ENCODE results near the gene NSD2.

Gene NSD2

DNA sequence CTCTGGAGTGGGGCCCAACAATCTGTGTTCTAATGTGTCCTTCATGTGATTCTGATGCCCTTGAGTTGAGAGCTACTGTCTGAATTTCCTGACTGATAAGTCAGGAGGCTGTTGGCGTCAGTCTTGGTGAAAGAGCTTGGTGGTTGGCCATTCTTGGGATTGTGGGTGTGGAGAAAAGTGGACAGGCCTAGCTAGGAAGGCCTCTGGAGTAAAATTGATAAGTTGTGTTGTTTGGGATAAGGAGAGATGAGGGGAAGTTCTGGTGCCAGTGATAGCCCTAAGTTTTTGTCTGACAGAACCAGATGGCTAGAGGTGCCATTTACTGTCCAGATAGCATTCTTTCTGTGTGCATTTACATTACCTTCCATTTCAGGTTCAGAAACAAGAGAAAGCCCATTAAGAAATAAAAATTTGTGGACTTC, 11.7 kb downstream of the NSD2 start:
- no peak overlapping the region for H3K4me3 ChIP-seq (ENCODE audit: low read depth, low read length)
- no peak for TF ChIP-seq CTCF (IDR thresholded peaks at IDR 0.05; ENCODE audit: low read depth, low read length, missing control alignments)
- no peak for DNase-seq (ENCODE audit: low read depth)

GRCh38 chr4:1883583-1883982, 12.4 kb downstream of the NSD2 start:
- no peak for DNase-seq (ENCODE audit: low read depth)
- no peak for TF ChIP-seq CTCF (IDR thresholded peaks at IDR 0.05; ENCODE audit: low read depth, low read length, missing control alignments)
- no peak overlapping the region for H3K4me3 ChIP-seq (ENCODE audit: low read depth, low read length)

DNA sequence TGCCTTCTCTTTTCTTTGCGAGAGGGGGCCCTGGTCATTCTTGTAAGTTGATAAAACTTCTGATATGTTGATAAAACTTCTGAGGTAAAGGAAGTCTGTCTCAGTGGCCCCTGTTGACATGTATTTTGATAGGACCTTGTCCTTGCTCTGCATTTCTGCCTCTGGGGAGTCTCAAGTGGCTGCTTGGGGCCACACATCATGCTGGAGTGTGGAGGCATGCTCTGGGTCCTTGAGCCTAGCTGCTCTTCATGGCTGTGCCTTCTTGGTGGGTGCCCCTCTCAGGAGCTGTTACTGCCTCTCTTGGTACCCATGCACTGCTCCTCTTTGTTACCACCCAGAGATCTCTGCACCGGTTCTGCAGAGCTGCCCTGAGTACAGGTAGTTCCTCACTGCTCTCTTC, 14.2 kb downstream of the NSD2 start:
- TF ChIP-seq CTCF (IDR thresholded peaks at IDR 0.05; ENCODE audit: low read depth, low read length, missing control alignments), result no peak
- H3K4me3 ChIP-seq (ENCODE audit: low read depth, low read length), result no peak overlapping the region
- DNase-seq (ENCODE audit: low read depth), result no peak

DNA sequence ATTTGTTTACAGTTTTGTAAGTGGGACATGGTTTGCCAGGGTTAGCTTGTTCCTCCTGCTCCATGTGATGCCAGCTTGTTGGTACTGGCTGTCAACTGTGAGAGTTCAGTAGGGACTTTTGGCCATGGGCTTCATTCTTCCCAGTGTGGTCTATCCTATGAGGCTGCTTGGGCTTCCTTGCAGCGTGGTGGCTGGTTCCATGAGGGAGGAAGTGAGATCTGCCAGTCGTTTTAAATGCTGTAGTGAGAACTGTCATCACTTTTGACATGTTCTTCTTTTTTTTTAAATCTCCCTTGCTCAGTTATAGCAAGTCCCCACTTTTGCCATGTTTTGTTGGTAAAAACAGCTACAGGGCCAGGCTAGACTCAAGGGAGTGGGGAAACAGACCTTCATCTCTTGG, 15.9 kb downstream of the NSD2 start:
- no peak for TF ChIP-seq CTCF (IDR thresholded peaks at IDR 0.05; ENCODE audit: low read depth, low read length, missing control alignments)
- no peak overlapping the region for H3K4me3 ChIP-seq (ENCODE audit: low read depth, low read length)
- no peak for DNase-seq (ENCODE audit: low read depth)

DNA sequence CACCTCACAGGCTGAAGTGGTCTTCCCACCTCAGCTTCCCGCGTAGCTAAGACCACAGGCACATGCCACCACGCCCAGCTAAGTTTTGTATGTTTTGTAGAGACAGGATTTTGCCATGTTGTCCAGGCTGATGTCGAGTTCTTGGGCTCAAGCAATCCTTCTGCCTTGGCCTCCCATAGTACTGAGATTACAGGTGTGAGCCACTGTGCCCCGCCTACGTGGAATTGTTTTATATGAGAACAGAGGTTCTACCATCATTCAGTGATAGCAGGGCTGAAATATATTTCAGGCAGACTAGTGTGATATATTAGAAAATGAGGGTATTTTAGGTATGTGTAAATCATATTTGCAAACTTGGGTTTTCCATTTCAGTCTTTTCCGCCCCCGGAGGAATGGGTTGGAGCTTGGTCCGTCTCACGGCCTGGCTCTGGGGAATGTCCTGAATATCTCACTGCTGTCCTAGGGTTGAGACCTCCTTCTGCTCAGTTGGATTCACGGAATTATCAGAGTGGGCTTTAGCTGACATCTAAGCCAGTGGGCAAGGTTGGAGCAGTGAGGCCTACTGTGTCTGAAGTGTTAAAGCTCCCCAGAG, 19.9 kb downstream of the NSD2 start:
- no peak for DNase-seq (ENCODE audit: low read depth)
- TF ChIP-seq CTCF (IDR thresholded peaks at IDR 0.05; ENCODE audit: low read depth, low read length, missing control alignments), result no peak
- no peak overlapping the region for H3K4me3 ChIP-seq (ENCODE audit: low read depth, low read length)

DNA sequence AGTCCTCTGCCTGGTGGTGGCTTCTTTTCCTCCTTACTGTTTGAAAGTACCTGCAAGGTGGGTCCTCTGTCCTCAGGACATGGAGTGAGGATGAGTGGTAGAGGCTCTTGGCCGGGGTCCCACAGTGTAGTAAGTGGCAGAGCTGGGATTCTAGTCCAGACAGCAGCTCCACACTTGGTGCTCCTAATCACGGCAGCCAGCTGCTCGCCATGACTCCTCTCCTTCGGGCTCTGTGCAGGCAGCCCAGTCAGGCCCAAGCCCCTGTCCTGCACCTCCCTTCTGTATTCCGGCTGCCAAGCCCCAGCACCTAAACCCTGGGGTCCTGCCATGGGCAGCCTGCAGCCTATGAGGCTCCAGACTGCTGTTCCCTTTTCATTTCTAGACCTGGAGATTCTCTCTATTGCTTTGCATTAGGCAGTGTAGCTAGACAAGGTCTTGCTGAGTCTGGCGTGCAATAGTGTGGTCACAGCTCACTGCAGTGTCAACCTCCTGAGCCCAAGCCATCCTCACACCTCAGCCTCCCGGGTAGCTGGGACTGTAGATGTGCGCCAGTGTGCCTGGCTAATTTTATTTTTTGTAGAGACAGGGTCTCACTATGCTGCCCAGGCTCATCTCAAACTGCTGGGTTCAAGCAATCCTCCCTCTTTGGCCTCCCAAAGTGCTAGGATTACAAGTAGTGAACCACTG, 24.9 kb downstream of the NSD2 start:
- no peak for TF ChIP-seq CTCF (IDR thresholded peaks at IDR 0.05; ENCODE audit: low read depth, low read length, missing control alignments)

DNA sequence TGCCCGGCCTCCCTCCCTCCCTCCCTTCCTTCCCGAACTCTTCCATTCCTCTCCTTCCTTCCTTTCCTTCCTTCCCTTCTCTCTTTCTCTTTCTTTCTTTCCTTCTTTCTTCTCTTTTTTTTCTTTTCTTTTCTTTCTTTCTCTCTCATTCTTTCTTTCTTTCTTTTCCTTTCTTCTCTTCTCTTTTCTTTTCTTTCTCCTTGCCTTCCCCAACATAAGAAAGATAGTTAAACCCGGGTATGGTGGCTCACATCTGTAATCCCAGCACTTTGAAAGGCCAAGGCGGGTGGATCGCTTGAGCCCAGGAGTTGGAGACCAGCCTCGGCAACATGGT, 25.4 kb downstream of the NSD2 start:
- no peak for TF ChIP-seq CTCF (IDR thresholded peaks at IDR 0.05; ENCODE audit: low read depth, low read length, missing control alignments)
- DNase-seq (ENCODE audit: low read depth), result no peak
- no peak overlapping the region for H3K4me3 ChIP-seq (ENCODE audit: low read depth, low read length)

More for the DNA sequence above, 24.9 kb downstream of the NSD2 start:
- DNase-seq (ENCODE audit: low read depth), result no peak
- H3K4me3 ChIP-seq (ENCODE audit: low read depth, low read length), result no peak overlapping the region

Measured in GM12864 (cell line).